ENCODE data around the gene DYSF. TPM values are rescaled to one million over a fixed set of nuclear protein-coding genes. Genes with fewer than 3 reads are reported as not detected.

DYSF gene
- total RNA-seq, 1 experiment from 2014 or later = 5.5 TPM

- Histone ChIP-seq H4K91ac (ENCODE audit: insufficient read length, low read depth, low read length) (no peak overlapping the region), H3K4ac (ENCODE audit: low read depth, low read length) (no peak overlapping the region), H3K79me2 (ENCODE audit: insufficient read depth, low read length) (no peaks in the 10 kb centered on the region), H3K4me2 (ENCODE audit: insufficient read depth, insufficient read length, low read length) (no peak overlapping the region), H2AK5ac (ENCODE audit: insufficient read length, low read length) (no peak overlapping the region), H4K20me1 (ENCODE audit: control insufficient read depth, insufficient read depth, insufficient read length) (no peaks in the 10 kb centered on the region), H3K4me1 (ENCODE audit: insufficient read depth, low read length) (peaks cover 8% of the 10 kb centered on the region; the same call in 1 of the 2 replicates), H3K23me2 (ENCODE audit: insufficient read length, low read depth, low read length, poor library complexity, severe bottlenecking) (no peaks in the 10 kb centered on the region), H2BK120ac (ENCODE audit: low read depth, low read length, poor library complexity, severe bottlenecking) (no peak overlapping the region), H3K14ac (ENCODE audit: insufficient read depth, low read length) (no peak overlapping the region), H2BK12ac (ENCODE audit: insufficient read length, low read depth, low read length) (no peak overlapping the region), H3K23ac (ENCODE audit: insufficient read length, low read depth, low read length) (no peak overlapping the region), H4K8ac (replicated peaks; ENCODE audit: insufficient read length, low read depth, low read length) (no peak overlapping the region), H3K27me3 (ENCODE audit: insufficient read depth, low read length) (no peaks in the 10 kb centered on the region), H3K27ac (ENCODE audit: insufficient read length, low read depth, low read length) (no peak overlapping the region), H2AFZ (ENCODE audit: low read length) (no peak overlapping the region), H3K18ac (ENCODE audit: insufficient read length, low read depth, low read length) (no peak overlapping the region), H3K56ac (ENCODE audit: insufficient read length, low read depth, low read length) (no peak overlapping the region), H3K79me1 (ENCODE audit: insufficient read depth, low read depth, low read length, poor library complexity, severe bottlenecking) (no peaks in the 10 kb centered on the region), H3K9me3 (ENCODE audit: control insufficient read depth, low read depth, low read length) (no peaks in the 10 kb centered on the region), H2BK20ac (ENCODE audit: low read depth, low read length, poor library complexity, severe bottlenecking) (no peak overlapping the region), H3K9ac (ENCODE audit: extremely low read depth, insufficient read length, low read length) (no peak overlapping the region), H2BK15ac (ENCODE audit: low read depth, low read length) (no peak overlapping the region), H4K5ac (ENCODE audit: insufficient read length, low read depth, low read length) (no peak overlapping the region), H2BK5ac (ENCODE audit: insufficient read length, low read length) (no peak overlapping the region), H3T11ph (ENCODE audit: low read length) (no peak overlapping the region)
- H3K4me3 Mint-ChIP-seq = no peak overlapping the region
- no peak for TF ChIP-seq CTCF (conservative IDR thresholded peaks at IDR 0.05)
- H3K9me3 Mint-ChIP-seq = no peaks in the 10 kb centered on the region; a peak in 1 of 5 replicates
- WGBS (ENCODE audit: extremely low coverage, insufficient read length, low lambda C conversion rate) = no CpG with 5 or more reads among the region's 10 CpGs
- no peak overlapping the region; a peak in 1 of 7 replicates for H3K27ac Mint-ChIP-seq
- H3K27me3 Mint-ChIP-seq (ENCODE audit: low read depth) = peaks cover 24% of the 10 kb centered on the region
- no peak for DNase-seq
- peaks cover 64% of the 10 kb centered on the region in 2 experiments for H3K4me1 Mint-ChIP-seq
- H3K36me3 Mint-ChIP-seq (ENCODE audit: insufficient read depth in 1 of 3, low read depth in 3 of 3) = peaks cover 0 to 3% (median 3%) of the 10 kb centered on the region in 3 experiments; a peak in 4 of 7 replicates
Observed at GRCh38 chr2:71692621-71693277, 239.4 kb downstream of the DYSF start.

Data from H9 (cell line).